ENCODE measurements around the gene GABBR1.

The GABBR1 gene

GRCh38 chr6:29566856-29567255, 66.1 kb downstream of the GABBR1 start:
- DNase-seq (ENCODE audit: low read depth) = no peak

- no peak for DNase-seq (ENCODE audit: low read depth)
These were observed 68.1 kb downstream of the GABBR1 start for GRCh38 chr6:29564875-29565274.

GRCh38 chr6:29563435-29563965, 69.5 kb downstream of the GABBR1 start:
- DNase-seq (ENCODE audit: low read depth) = no peak

GRCh38 chr6:29561606-29562181, 71.3 kb downstream of the GABBR1 start:
- DNase-seq (ENCODE audit: low read depth) = no peak

- DNase-seq (ENCODE audit: low read depth) = no peak
These were observed 71.9 kb downstream of the GABBR1 start for GRCh38 chr6:29561091-29561490.

- DNase-seq (ENCODE audit: low read depth) = no peak
These were observed 73.3 kb downstream of the GABBR1 start, which contains the start of gene UBD for GRCh38 chr6:29559524-29560287. Gene UBD (minus strand): TSS chr6:29559732. CDS start chr6:29559701, 31 bp downstream.

GRCh38 chr6:29558439-29559079, 74.4 kb downstream of the GABBR1 start:
- DNase-seq (ENCODE audit: low read depth) = no peak

- no peak for DNase-seq (ENCODE audit: low read depth)
These were observed 75.7 kb downstream of the GABBR1 start for GRCh38 chr6:29557320-29557719.

- DNase-seq (ENCODE audit: low read depth) = no peak
These were observed 78.2 kb downstream of the GABBR1 start for GRCh38 chr6:29554764-29555163.

GRCh38 chr6:29553268-29554057, 79.5 kb downstream of the GABBR1 start:
- DNase-seq (ENCODE audit: low read depth) = no peak

GRCh38 chr6:29552512-29553051, 80.4 kb downstream of the GABBR1 start:
- DNase-seq (ENCODE audit: low read depth) = no peak

GRCh38 chr6:29547573-29547972, 85.4 kb downstream of the GABBR1 start:
- DNase-seq (ENCODE audit: low read depth) = no peak

GRCh38 chr6:29537714-29538403, 95.1 kb downstream of the GABBR1 start:
- no peak for DNase-seq (ENCODE audit: low read depth)

- DNase-seq (ENCODE audit: low read depth) = no peak
These were observed 100.5 kb downstream of the GABBR1 start for GRCh38 chr6:29532320-29532951.

- no peak for DNase-seq (ENCODE audit: low read depth)
These were observed 101.3 kb downstream of the GABBR1 start for GRCh38 chr6:29531668-29532067.

GRCh38 chr6:29530671-29531310, 102.2 kb downstream of the GABBR1 start:
- DNase-seq (ENCODE audit: low read depth) = no peak

- DNase-seq (ENCODE audit: low read depth) = no peak
These were observed 103.0 kb downstream of the GABBR1 start for GRCh38 chr6:29529956-29530355.

- DNase-seq (ENCODE audit: low read depth) = no peak
These were observed 103.9 kb downstream of the GABBR1 start for GRCh38 chr6:29528988-29529560.

GRCh38 chr6:29528300-29528931, 104.6 kb downstream of the GABBR1 start:
- DNase-seq (ENCODE audit: low read depth) = no peak
